H9 (cell line): ENCODE results near the gene ELK1. TPM values are rescaled to one million over a fixed set of nuclear protein-coding genes. Genes with fewer than 3 reads are reported as not detected.

Experiments
- DNase-seq: peaks from one replicate; pipeline ENCODE4 v3.0.0-alpha.2; 2017
- H2AFZ ChIP-seq: one replicate; pipeline ENCODE4 v1.6.1; 2013; ENCODE audit warnings: mild to moderate bottlenecking, low read length, control low read depth, moderate library complexity
- H2AK5ac ChIP-seq: 2 replicates; pipeline ENCODE4 v1.6.1; 2013; ENCODE audit warnings: low read length, control low read depth, mixed read lengths; ENCODE audit not compliant: insufficient read length
- H2BK120ac ChIP-seq: one replicate; pipeline ENCODE4 v1.6.1; 2013; ENCODE audit warnings: low read depth, mild to moderate bottlenecking, low read length, control low read depth, inconsistent platforms; ENCODE audit not compliant: poor library complexity, severe bottlenecking
- H2BK12ac ChIP-seq: 2 replicates; pipeline ENCODE4 v1.6.1; 2013; ENCODE audit warnings: low read length, control low read depth, mixed read lengths, low read depth; ENCODE audit not compliant: insufficient read length
- H2BK15ac ChIP-seq: 2 replicates; pipeline ENCODE4 v1.6.1; 2013; ENCODE audit warnings: low read depth, low read length, control low read depth
- H2BK20ac ChIP-seq: one replicate; pipeline ENCODE4 v1.6.1; 2013; ENCODE audit warnings: low read depth, mild to moderate bottlenecking, low read length, control low read depth, inconsistent platforms; ENCODE audit not compliant: poor library complexity, severe bottlenecking
- H2BK5ac ChIP-seq: 2 replicates; pipeline ENCODE4 v1.6.1; 2013; ENCODE audit warnings: low read length, control low read depth, mixed read lengths; ENCODE audit not compliant: insufficient read length
- H3K14ac ChIP-seq: 2 replicates; pipeline ENCODE4 v1.6.1; 2013; ENCODE audit warnings: low read length, control low read depth; ENCODE audit not compliant: insufficient read depth
- H3K18ac ChIP-seq: 2 replicates; pipeline ENCODE4 v1.6.1; 2013; ENCODE audit warnings: low read depth, mild to moderate bottlenecking, mixed read lengths, low read length, control low read depth; ENCODE audit not compliant: insufficient read length
- H3K23ac ChIP-seq: 2 replicates; pipeline ENCODE4 v1.6.1; 2013; ENCODE audit warnings: low read length, control low read depth, mixed read lengths, low read depth; ENCODE audit not compliant: insufficient read length
- H3K23me2 ChIP-seq: 2 replicates; pipeline ENCODE4 v1.6.1; 2013; ENCODE audit warnings: low read depth, mild to moderate bottlenecking, mixed read lengths, low read length, control low read depth; ENCODE audit not compliant: insufficient read length, poor library complexity, severe bottlenecking
- H3K27ac ChIP-seq: 2 replicates; pipeline ENCODE4 v1.5.1; 2013; ENCODE audit warnings: low read length, control low read depth, mixed read lengths, low read depth; ENCODE audit not compliant: insufficient read length
- H3K27me3 ChIP-seq: 2 replicates; pipeline ENCODE4 v1.6.1; 2013; ENCODE audit warnings: low read length, control low read depth, inconsistent platforms; ENCODE audit not compliant: insufficient read depth
- H3K4ac ChIP-seq: 2 replicates; pipeline ENCODE4 v1.6.1; 2013; ENCODE audit warnings: low read depth, mild to moderate bottlenecking, control low read depth, inconsistent platforms, low read length, moderate library complexity
- H3K4me1 ChIP-seq: 2 replicates; pipeline ENCODE4 v1.6.1; 2013; ENCODE audit warnings: low read length, control low read depth, inconsistent platforms; ENCODE audit not compliant: insufficient read depth
- H3K4me2 ChIP-seq: 2 replicates; pipeline ENCODE4 v1.6.1; 2013; ENCODE audit warnings: low read length, control low read depth, mixed read lengths; ENCODE audit not compliant: insufficient read length, insufficient read depth
- H3K56ac ChIP-seq: 2 replicates; pipeline ENCODE4 v1.6.1; 2013; ENCODE audit warnings: low read depth, mild to moderate bottlenecking, mixed read lengths, low read length, control low read depth; ENCODE audit not compliant: insufficient read length
- H3K79me1 ChIP-seq: 2 replicates; pipeline ENCODE4 v1.6.1; 2013; ENCODE audit warnings: low read depth, mild to moderate bottlenecking, moderate library complexity, low read length, control low read depth, inconsistent platforms; ENCODE audit not compliant: insufficient read depth, poor library complexity, severe bottlenecking
- H3K79me2 ChIP-seq: 2 replicates; pipeline ENCODE4 v1.6.1; 2013; ENCODE audit warnings: low read length, control low read depth, inconsistent platforms; ENCODE audit not compliant: insufficient read depth
- H3K9ac ChIP-seq: 2 replicates; pipeline ENCODE4 v1.6.1; 2013; ENCODE audit warnings: low read length, control low read depth, mixed read lengths; ENCODE audit not compliant: insufficient read length; ENCODE audit errors: extremely low read depth
- H3K9me3 ChIP-seq: one replicate; pipeline ENCODE4 v1.6.1; 2013; ENCODE audit warnings: low read depth, low read length, inconsistent platforms; ENCODE audit not compliant: control insufficient read depth
- H3T11ph ChIP-seq: one replicate; pipeline ENCODE4 v1.6.1; 2013; ENCODE audit warnings: mild to moderate bottlenecking, low read length, control low read depth, inconsistent platforms
- H4K20me1 ChIP-seq: one replicate; pipeline ENCODE4 v1.6.1; 2013; ENCODE audit not compliant: control insufficient read depth, insufficient read length, insufficient read depth
- H4K5ac ChIP-seq: 2 replicates; pipeline ENCODE4 v1.6.1; 2013; ENCODE audit warnings: low read depth, mild to moderate bottlenecking, mixed read lengths, low read length, control low read depth; ENCODE audit not compliant: insufficient read length
- H4K8ac ChIP-seq: replicated peaks from 2 replicates; pipeline ENCODE4 v1.6.1; 2013; ENCODE audit warnings: low read length, control low read depth, mixed read lengths, low read depth; ENCODE audit not compliant: insufficient read length
- H4K91ac ChIP-seq: 2 replicates; pipeline ENCODE4 v1.6.1; 2013; ENCODE audit warnings: low read depth, mild to moderate bottlenecking, moderate library complexity, mixed read lengths, low read length, control low read depth; ENCODE audit not compliant: insufficient read length
- H3K27ac Mint-ChIP-seq, 3 experiments: 2 replicates in 2 of 3; 3 replicates in 1 of 3; pipeline ENCODE4 v1.8.0; 2020 to 2021; ENCODE audit warnings: mixed read lengths in 3 of 3, mild to moderate bottlenecking in 1 of 3, moderate library complexity in 1 of 3
- H3K27me3 Mint-ChIP-seq: 2 replicates; pipeline ENCODE4 v1.8.0; 2021; ENCODE audit warnings: low read depth, mild to moderate bottlenecking, moderate library complexity, mixed read lengths
- H3K36me3 Mint-ChIP-seq, 3 experiments: 2 replicates in 2 of 3; 3 replicates in 1 of 3; pipeline ENCODE4 v1.8.0; 2020 to 2021; ENCODE audit warnings: low read depth in 3 of 3, mixed read lengths in 3 of 3; ENCODE audit not compliant: insufficient read depth in 1 of 3
- H3K4me1 Mint-ChIP-seq, 2 experiments: 2 replicates each; pipeline ENCODE4 v1.8.0; 2020; ENCODE audit warnings: mixed read lengths in 2 of 2
- H3K4me3 Mint-ChIP-seq, 2 experiments: 2 replicates in 1 of 2; 3 replicates in 1 of 2; pipeline ENCODE4 v1.8.0; 2020 to 2021; ENCODE audit warnings: mild to moderate bottlenecking in 2 of 2, mixed read lengths in 2 of 2, moderate library complexity in 1 of 2
- H3K9me3 Mint-ChIP-seq, 2 experiments: 2 replicates in 1 of 2; 3 replicates in 1 of 2; pipeline ENCODE4 v1.8.0; 2020; ENCODE audit warnings: mild to moderate bottlenecking in 2 of 2, mixed read lengths in 2 of 2, moderate library complexity in 1 of 2
- CTCF ChIP-seq: fragments of 200-600 bp; sonication (generic); conservative IDR thresholded peaks from 3 replicates; pipeline ENCODE4 v1.8.0; 2021; ENCODE audit warnings: antibody characterized with exemption, mild to moderate bottlenecking
- WGBS: extraction: QIAGEN DNeasy Blood & Tissue Kit; methylation state at CpG from one replicate; pipeline ENCODE4 v1.1.7; 2013; ENCODE audit warnings: missing lambda C conversion rate, low lambda C conversion rate, mixed read lengths; ENCODE audit not compliant: insufficient read length; ENCODE audit errors: extremely low coverage; 5-methylcytosine and 5-hydroxymethylcytosine counted together
- total RNA-seq: library from RNA; stranded (reverse); gene quantifications from 2 replicates; pipeline ENCODE4 v1.2.1, GENCODE V29; 2021

The ELK1 gene
- total RNA-seq, 1 experiment from 2014 or later, result 49.8 TPM

DNA sequence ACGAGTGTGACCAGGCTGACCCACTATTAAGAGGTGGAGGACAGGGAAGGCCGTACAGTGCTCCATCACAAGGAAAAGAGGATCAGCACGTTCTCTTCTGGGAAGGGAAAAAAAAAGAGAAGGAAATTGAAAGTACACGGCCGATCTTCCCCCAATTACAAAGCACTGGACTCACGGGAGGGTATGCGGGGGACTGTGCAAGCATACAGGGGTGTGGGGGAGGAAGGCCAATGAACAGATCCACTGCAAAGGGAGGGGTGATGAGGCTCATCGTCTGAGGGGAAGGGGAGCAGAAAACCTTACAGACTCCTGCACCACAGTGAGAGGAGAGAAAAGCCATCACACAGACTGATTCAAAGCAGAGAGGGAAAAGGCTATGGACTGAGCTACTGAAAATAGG, 1.1 kb downstream of the ELK1 start:
- no peak for TF ChIP-seq CTCF
- no CpG with 5 or more reads among the region's 8 CpGs for WGBS
- peaks cover 80 to 84% of the 10 kb centered on the region in 2 experiments for H3K9me3 Mint-ChIP-seq
- Histone ChIP-seq H2BK20ac (no peak overlapping the region), H2AK5ac (no peak overlapping the region), H3K4ac (no peak overlapping the region), H3K23ac (no peak overlapping the region), H2BK12ac (no peak overlapping the region), H3K56ac (no peak overlapping the region), H3K23me2 (no peaks in the 10 kb centered on the region), H2AFZ (no peak overlapping the region), H3K14ac (no peak overlapping the region), H3K79me1 (peaks cover 2% of the 10 kb centered on the region), H3K27me3 (no peaks in the 10 kb centered on the region), H3K9ac (peak overlapping the region; percentile 48), H2BK120ac (no peak overlapping the region), H3K27ac (no peak overlapping the region), H4K20me1 (no peaks in the 10 kb centered on the region), H2BK5ac (no peak overlapping the region), H3K9me3 (peaks cover 50% of the 10 kb centered on the region), H3K79me2 (no peaks in the 10 kb centered on the region), H4K5ac (no peak overlapping the region), H4K91ac (no peak overlapping the region), H3K4me1 (no peaks in the 10 kb centered on the region; the same call in 1 of the 2 replicates), H3K4me2 (peak overlapping the region; percentile 70), H2BK15ac (no peak overlapping the region), H3T11ph (no peak overlapping the region), H4K8ac (no peak overlapping the region), H3K18ac (no peak overlapping the region)
- peaks cover 32 to 57% (median 36%) of the 10 kb centered on the region in 3 experiments for H3K36me3 Mint-ChIP-seq
- DNase-seq, result no peak
- no peaks in the 10 kb centered on the region; the same call in 1 of the 2 replicates for H3K27me3 Mint-ChIP-seq
- peak overlapping the region; percentile 83 to 87 for H3K4me3 Mint-ChIP-seq
- no peak overlapping the region; a peak in 1 of 7 replicates for H3K27ac Mint-ChIP-seq
- H3K4me1 Mint-ChIP-seq, result peaks cover 23 to 26% of the 10 kb centered on the region in 2 experiments
